Fibroblast of lung (primary cell): Measurements from ENCODE around the gene LMO7. TPM values are rescaled to one million over a fixed set of nuclear protein-coding genes. Genes with fewer than 3 reads are reported as not detected.

Source experiments
- DNase-seq, 2 donors: peaks; one replicate each; pipeline versions ENCODE4 v3.0.0 to v3.0.0-alpha.2; 2010; ENCODE audit warnings: low read depth in 2 of 2
- H2AFZ ChIP-seq: 2 replicates; pipeline ENCODE4 v1.5.1; 2012; ENCODE audit warnings: low read length, control low read depth, inconsistent platforms
- H3K27ac ChIP-seq: 2 replicates; pipeline ENCODE4 v1.5.1; 2011; ENCODE audit warnings: low read length, control low read depth; ENCODE audit not compliant: insufficient read depth
- H3K27me3 ChIP-seq: 2 replicates; pipeline ENCODE4 v1.5.1; 2011; ENCODE audit warnings: mild to moderate bottlenecking, low read length; ENCODE audit not compliant: control insufficient read depth, insufficient read depth
- H3K36me3 ChIP-seq: 2 replicates; pipeline ENCODE4 v1.5.1; 2011; ENCODE audit warnings: low read length; ENCODE audit not compliant: control insufficient read depth, insufficient read depth
- H3K4me1 ChIP-seq: 2 replicates; pipeline ENCODE4 v1.5.1; 2011; ENCODE audit warnings: low read length; ENCODE audit not compliant: control insufficient read depth, insufficient read depth; ENCODE audit errors: extremely low read depth
- H3K4me2 ChIP-seq: 2 replicates; pipeline ENCODE4 v1.5.1; 2011; ENCODE audit warnings: low read length, control low read depth; ENCODE audit not compliant: insufficient read depth; ENCODE audit errors: extremely low read depth
- H3K4me3 ChIP-seq, 4 experiments: fragments of 200-600 bp in 1 of 4; sonication (generic) in 1 of 4; replicated peaks in 1 of 4; 2 replicates each; pipeline ENCODE4 v1.5.1; 2011 to 2016; ENCODE audit warnings: low read length in 4 of 4, low read depth in 3 of 4, mild to moderate bottlenecking in 3 of 4, control low read depth in 2 of 4, inconsistent platforms in 1 of 4, mixed read lengths in 1 of 4; ENCODE audit not compliant: insufficient read depth in 1 of 4; ENCODE audit errors: control extremely low read depth in 1 of 4
- H3K79me2 ChIP-seq: 2 replicates; pipeline ENCODE4 v1.5.1; 2012; ENCODE audit warnings: mild to moderate bottlenecking, low read length, inconsistent platforms; ENCODE audit not compliant: control insufficient read depth, insufficient read depth
- H3K9ac ChIP-seq: 2 replicates; pipeline ENCODE4 v1.5.1; 2011; ENCODE audit warnings: mild to moderate bottlenecking, low read length, control low read depth; ENCODE audit not compliant: insufficient read depth
- H3K9me3 ChIP-seq: 2 replicates; pipeline ENCODE4 v1.5.1; 2012; ENCODE audit warnings: low read depth, low read length; ENCODE audit not compliant: control insufficient read depth, insufficient read depth
- H4K20me1 ChIP-seq: 2 replicates; pipeline ENCODE4 v1.5.1; 2011; ENCODE audit warnings: low read length; ENCODE audit not compliant: control insufficient read depth, insufficient read depth; ENCODE audit errors: extremely low read depth
- EZH2 ChIP-seq: IDR thresholded peaks from 2 replicates; pipeline ENCODE4 v1.5.1; 2012; ENCODE audit warnings: low read length, control low read depth, mild to moderate bottlenecking; ENCODE audit errors: missing control alignments
- polyA plus RNA-seq, 2 donors: library from polyadenylated mRNA; depleted of rRNA in 1 of 2; stranded (reverse) in 1 of 2; unstranded in 1 of 2; fragments of >200 nt; gene quantifications; 2 replicates each; pipeline ENCODE4 v1.2.1, GENCODE V29; 2011 to 2012; ENCODE audit warnings: missing spikeins in 1 of 2
- total RNA-seq: library from RNA; depleted of rRNA; stranded (reverse); fragments of >200 nt; gene quantifications from 2 replicates; pipeline ENCODE4 v1.2.1, GENCODE V29; 2014
- TF ChIP-seq, protein P1 (sequence below), 2 donors: IDR thresholded peaks in 1 of 2; conservative IDR thresholded peaks in 1 of 2; 1 replicate in 1 of 2; 2 replicates in 1 of 2; pipeline ENCODE4 v1.5.1; 2011 to 2012; ENCODE audit warnings: low read length in 2 of 2, control low read depth in 1 of 2, inconsistent platforms in 1 of 2, low read depth in 1 of 2, mild to moderate bottlenecking in 1 of 2

Gene LMO7
- total and polyA plus RNA-seq, 2 donors (not counting 1 experiment from before 2014, with no cell fraction given): 71.9 to 226 TPM

DNA sequence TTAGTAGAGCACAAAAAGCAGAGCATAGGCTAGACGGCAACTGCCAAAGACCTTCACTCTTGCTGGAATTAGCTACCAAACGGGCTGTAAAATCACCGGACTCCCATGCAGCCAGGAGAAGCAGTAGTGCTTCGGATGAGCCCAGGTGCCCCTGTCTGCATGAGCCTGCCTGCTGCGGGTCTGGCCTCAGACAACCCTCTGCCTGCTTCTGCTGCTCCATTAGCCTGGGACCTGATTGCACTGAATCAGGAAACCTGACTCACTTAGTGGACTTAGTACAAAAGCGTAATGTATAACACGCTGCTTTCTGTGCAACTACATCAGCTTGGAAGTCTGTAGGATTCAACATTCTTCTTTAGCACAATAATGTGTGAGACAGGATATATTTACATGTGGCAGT is 170.0 kb downstream of the LMO7 start:
- Histone ChIP-seq H3K4me2 (no peak overlapping the region), H3K4me3 (no peak overlapping the region), H2AFZ (no peak overlapping the region), H3K9me3 (no peaks in the 10 kb centered on the region), H3K27ac (no peak overlapping the region), H3K4me1 (no peaks in the 10 kb centered on the region), H3K27me3 (no peaks in the 10 kb centered on the region), H4K20me1 (no peaks in the 10 kb centered on the region), H3K79me2 (peaks cover 10% of the 10 kb centered on the region), H3K9ac (no peak overlapping the region), H3K36me3 (peaks cover 7% of the 10 kb centered on the region)
- no peak for DNase-seq
- TF ChIP-seq EZH2: no peak
- TF ChIP-seq, protein P1, sequence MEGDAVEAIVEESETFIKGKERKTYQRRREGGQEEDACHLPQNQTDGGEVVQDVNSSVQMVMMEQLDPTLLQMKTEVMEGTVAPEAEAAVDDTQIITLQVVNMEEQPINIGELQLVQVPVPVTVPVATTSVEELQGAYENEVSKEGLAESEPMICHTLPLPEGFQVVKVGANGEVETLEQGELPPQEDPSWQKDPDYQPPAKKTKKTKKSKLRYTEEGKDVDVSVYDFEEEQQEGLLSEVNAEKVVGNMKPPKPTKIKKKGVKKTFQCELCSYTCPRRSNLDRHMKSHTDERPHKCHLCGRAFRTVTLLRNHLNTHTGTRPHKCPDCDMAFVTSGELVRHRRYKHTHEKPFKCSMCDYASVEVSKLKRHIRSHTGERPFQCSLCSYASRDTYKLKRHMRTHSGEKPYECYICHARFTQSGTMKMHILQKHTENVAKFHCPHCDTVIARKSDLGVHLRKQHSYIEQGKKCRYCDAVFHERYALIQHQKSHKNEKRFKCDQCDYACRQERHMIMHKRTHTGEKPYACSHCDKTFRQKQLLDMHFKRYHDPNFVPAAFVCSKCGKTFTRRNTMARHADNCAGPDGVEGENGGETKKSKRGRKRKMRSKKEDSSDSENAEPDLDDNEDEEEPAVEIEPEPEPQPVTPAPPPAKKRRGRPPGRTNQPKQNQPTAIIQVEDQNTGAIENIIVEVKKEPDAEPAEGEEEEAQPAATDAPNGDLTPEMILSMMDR (conservative IDR thresholded peaks at IDR 0.05 in 1 of 2, IDR thresholded peaks at IDR 0.05 in 1 of 2; ENCODE audit: low read depth in 1 of 2, low read length in 2 of 2): no peak

- DNase-seq: no peak
- Histone ChIP-seq H3K9ac (no peak overlapping the region), H3K9me3 (no peaks in the 10 kb centered on the region), H3K27ac (no peak overlapping the region), H3K4me2 (no peak overlapping the region), H3K27me3 (no peaks in the 10 kb centered on the region), H3K79me2 (peaks cover 12% of the 10 kb centered on the region), H2AFZ (no peak overlapping the region), H3K4me3 (no peak overlapping the region), H3K36me3 (peaks cover 2% of the 10 kb centered on the region), H4K20me1 (no peaks in the 10 kb centered on the region), H3K4me1 (no peaks in the 10 kb centered on the region)
- no peak for TF ChIP-seq EZH2
- TF ChIP-seq, protein P1 (conservative IDR thresholded peaks at IDR 0.05 in 1 of 2, IDR thresholded peaks at IDR 0.05 in 1 of 2; ENCODE audit: low read depth in 1 of 2, low read length in 2 of 2): no peak
These were observed 175.2 kb downstream of the LMO7 start for GRCh38 chr13:75811361-75811760.

- no peak overlapping the region for H3K27ac ChIP-seq
- no peak overlapping the region for H2AFZ ChIP-seq
- no peaks in the 10 kb centered on the region for H3K4me1 ChIP-seq
- no peaks in the 10 kb centered on the region for H4K20me1 ChIP-seq
- TF ChIP-seq, protein P1 (conservative IDR thresholded peaks at IDR 0.05 in 1 of 2, IDR thresholded peaks at IDR 0.05 in 1 of 2; ENCODE audit: low read depth in 1 of 2, low read length in 2 of 2): no peak
- TF ChIP-seq EZH2: no peak
- H3K4me2 ChIP-seq: no peak overlapping the region
- no peak overlapping the region for H3K4me3 ChIP-seq
- no peak for DNase-seq
- H3K79me2 ChIP-seq: peaks cover 12% of the 10 kb centered on the region
- peaks cover 2% of the 10 kb centered on the region for H3K36me3 ChIP-seq
- no peak overlapping the region for H3K9ac ChIP-seq
- H3K9me3 ChIP-seq: no peaks in the 10 kb centered on the region
- H3K27me3 ChIP-seq: no peaks in the 10 kb centered on the region
These were observed 175.7 kb downstream of the LMO7 start for GRCh38 chr13:75811841-75812240.
